GM12878 (cell line): Measurements from ENCODE around the gene CIP2A. TPM values are rescaled to one million over a fixed set of nuclear protein-coding genes. Genes with fewer than 3 reads are reported as not detected.

Experiments used
- ATAC-seq: fragments of 200-7000 bp; cut with Tn5 transposase; 3 replicates; pipeline ENCODE4 v1.9.1; 2020; ENCODE audit warnings: mild to moderate bottlenecking, moderate library complexity
- BruUV-seq: library from RNA; stranded (reverse); fragments of 400-500 nt; replicated peaks from 2 replicates; lab custom pipeline; 2021; lab: Mats Ljungman, UMichigan
- CTCF ChIA-PET: fragments of 300-600 bp; sonication (Branson Sonifier 250); formaldehyde crosslinking; extraction: SDS; loops from one replicate; lab custom pipeline; 2021; ENCODE audit warnings: inconsistent platforms; lab: Yijun Ruan, JAX
- POLR2A ChIA-PET: fragments of 350-600 bp; formaldehyde crosslinking; extraction: SDS; loops from one replicate; lab custom pipeline; 2021; ENCODE audit warnings: inconsistent platforms; lab: Charles Lee
- RAD21 ChIA-PET: fragments of 300-600 bp; sonication (Branson Sonifier 250); formaldehyde crosslinking; loops from one replicate; lab custom pipeline; 2023; ENCODE audit warnings: antibody characterized with exemption; ENCODE audit not compliant: unreplicated experiment; lab: Charles Lee
- SMC1A ChIA-PET: fragments of 300-600 bp; sonication (Branson Sonifier 250); formaldehyde crosslinking; loops from one replicate; lab custom pipeline; 2023; ENCODE audit not compliant: unreplicated experiment, uncharacterized antibody; lab: Charles Lee
- DNase-seq: peaks from one replicate; pipeline ENCODE4 v3.0.0-alpha.2; 2011; ENCODE audit warnings: low read depth, low spot score
- FAIRE-seq: peaks from 3 replicates; lab custom pipeline; 2011; peaks lifted over from hg19 to GRCh38; lab: Jason Lieb, UNC
- H2AFZ ChIP-seq: 2 replicates; pipeline ENCODE4 v1.6.0; 2011; ENCODE audit warnings: low read depth, low read length, control low read depth; ENCODE audit not compliant: control insufficient read depth
- H3K27ac ChIP-seq: 2 replicates; pipeline ENCODE4 v1.5.1; 2011; ENCODE audit warnings: control low read depth; ENCODE audit not compliant: control insufficient read depth, insufficient read depth
- H3K27me3 ChIP-seq, 2 experiments: replicated peaks in 1 of 2; 2 replicates each; pipeline versions ENCODE4 v1.6.0 to v1.6.1; 2011; ENCODE audit warnings: low read length in 1 of 2; ENCODE audit not compliant: control insufficient read depth in 2 of 2, insufficient read depth in 2 of 2
- H3K36me3 ChIP-seq, 2 experiments: 2 replicates each; pipeline ENCODE4 v1.5.1; 2011; ENCODE audit warnings: low read length in 1 of 2; ENCODE audit not compliant: control insufficient read depth in 2 of 2, insufficient read depth in 2 of 2
- H3K4me1 ChIP-seq: 2 replicates; pipeline ENCODE4 v1.6.1; 2011; ENCODE audit warnings: mild to moderate bottlenecking, low read length, moderate library complexity, mixed read lengths; ENCODE audit not compliant: control insufficient read depth, insufficient read depth
- H3K4me2 ChIP-seq: 2 replicates; pipeline ENCODE4 v1.6.0; 2011; ENCODE audit warnings: control low read depth; ENCODE audit not compliant: control insufficient read depth, insufficient read depth
- H3K4me3 ChIP-seq: fragments of 200-600 bp; sonication (generic); 2 replicates; pipeline ENCODE4 v1.5.1; 2016
- H3K79me2 ChIP-seq: 2 replicates; pipeline ENCODE4 v1.6.0; 2011; ENCODE audit warnings: low read length; ENCODE audit not compliant: control insufficient read depth, insufficient read depth
- H3K9ac ChIP-seq: 2 replicates; pipeline ENCODE4 v1.8.0; 2011; ENCODE audit warnings: low read length, control low read depth, mixed read lengths; ENCODE audit not compliant: control insufficient read depth, insufficient read depth
- H3K9me3 ChIP-seq: replicated peaks from 3 replicates; pipeline ENCODE4 v1.5.1; 2011; ENCODE audit warnings: mild to moderate bottlenecking, low read length; ENCODE audit not compliant: control insufficient read depth, insufficient read depth
- H4K20me1 ChIP-seq: 2 replicates; pipeline ENCODE4 v1.6.0; 2011; ENCODE audit not compliant: control insufficient read depth, insufficient read depth
- CEBPB ChIP-seq, 2 experiments: fragments of 150-350 bp in 1 of 2; IDR thresholded peaks; 2 replicates each; pipeline ENCODE4 v1.6.1; 2012 to 2014; ENCODE audit warnings: low read depth in 2 of 2, low read length in 2 of 2, borderline replicate concordance in 1 of 2, inconsistent platforms in 1 of 2
- CEBPZ ChIP-seq: fragments of 150-350 bp; IDR thresholded peaks from 2 replicates; pipeline ENCODE4 v1.6.1; 2016; ENCODE audit warnings: low read depth, low read length
- CHD1 ChIP-seq: IDR thresholded peaks from 2 replicates; pipeline ENCODE4 v1.6.1; 2012; ENCODE audit warnings: low read depth, low read length, improper control_type of control experiment
- CREB1 ChIP-seq: IDR thresholded peaks from 2 replicates; pipeline ENCODE4 v1.6.1; 2012; ENCODE audit warnings: low read depth, mild to moderate bottlenecking, inconsistent platforms
- CREM ChIP-seq: IDR thresholded peaks from 2 replicates; pipeline ENCODE4 v1.6.1; 2014; ENCODE audit warnings: antibody characterized with exemption, low read depth
- ELK1 ChIP-seq: IDR thresholded peaks from 2 replicates; pipeline ENCODE4 v1.6.1; 2012; ENCODE audit warnings: low read depth, low read length, improper control_type of control experiment
- ESRRA ChIP-seq: IDR thresholded peaks from 2 replicates; pipeline ENCODE4 v1.6.1; 2012; ENCODE audit warnings: mild to moderate bottlenecking, low read length, improper control_type of control experiment
- FOXK2 ChIP-seq: fragments of 450-650 bp; IDR thresholded peaks from 2 replicates; pipeline ENCODE4 v1.6.1; 2017; ENCODE audit warnings: mild to moderate bottlenecking, moderate library complexity
- IKZF2 ChIP-seq, 2 experiments: fragments of 450-650 bp; IDR thresholded peaks; 2 replicates each; pipeline ENCODE4 v1.6.1; 2017; ENCODE audit warnings: mild to moderate bottlenecking in 2 of 2, moderate library complexity in 2 of 2
- JUND ChIP-seq: IDR thresholded peaks from 2 replicates; pipeline ENCODE4 v1.6.1; 2012; ENCODE audit warnings: low read depth, mild to moderate bottlenecking, low read length, improper control_type of control experiment, moderate library complexity
- KLF5 ChIP-seq: fragments of 450-650 bp; IDR thresholded peaks from 2 replicates; pipeline ENCODE4 v1.6.1; 2014; ENCODE audit warnings: mild to moderate bottlenecking; ENCODE audit not compliant: partially characterized antibody
- MLLT1 ChIP-seq: fragments of 450-650 bp; IDR thresholded peaks from 2 replicates; pipeline ENCODE4 v1.6.1; 2016; ENCODE audit warnings: mild to moderate bottlenecking
- MTA2 ChIP-seq: fragments of 450-650 bp; IDR thresholded peaks from 2 replicates; pipeline ENCODE4 v1.6.1; 2016; ENCODE audit warnings: low read depth, mild to moderate bottlenecking, moderate library complexity
- RAD21 ChIP-seq: IDR thresholded peaks from 2 replicates; pipeline ENCODE4 v1.6.1; 2011; ENCODE audit warnings: mild to moderate bottlenecking, low read depth, low read length, moderate library complexity; ENCODE audit not compliant: insufficient read depth
- RELA ChIP-seq: fragments of 450-650 bp; IDR thresholded peaks from 2 replicates; pipeline ENCODE4 v1.8.0; 2014; ENCODE audit warnings: borderline replicate concordance; ENCODE audit not compliant: partially characterized antibody
- SPI1 ChIP-seq: IDR thresholded peaks from 2 replicates; pipeline ENCODE4 v1.6.1; 2011; ENCODE audit warnings: low read depth, mild to moderate bottlenecking, low read length, moderate library complexity, borderline replicate concordance; ENCODE audit not compliant: insufficient read depth
- TCF3 ChIP-seq: IDR thresholded peaks from 2 replicates; pipeline ENCODE4 v1.6.1; 2012; ENCODE audit warnings: low read depth, mild to moderate bottlenecking, low read length, borderline replicate concordance; ENCODE audit not compliant: insufficient read depth
- ZBTB33 ChIP-seq: fragments of 450-650 bp; IDR thresholded peaks from 2 replicates; pipeline ENCODE4 v1.6.1; 2017; ENCODE audit warnings: mild to moderate bottlenecking
- WGBS: methylation state at CpG from one replicate; pipeline ENCODE4 v1.1.6; 2016; ENCODE audit warnings: low lambda C conversion rate; ENCODE audit not compliant: insufficient replicate concordance, insufficient coverage; ENCODE audit errors: missing lambda C conversion rate; 5-methylcytosine and 5-hydroxymethylcytosine counted together
- in situ Hi-C: fragments of 300-500 bp; cut with MboI; formaldehyde crosslinking; loops from 9 replicates; pipeline ENCODE4 v1.14.3; 2018; ENCODE audit warnings: mixed read lengths
- intact Hi-C: fragments of 100-400 bp; cut with micrococcal nuclease; formaldehyde crosslinking; loops from one replicate; pipeline ENCODE4 v1.14.2; 2022; ENCODE audit not compliant: unreplicated experiment
- polyA plus RNA-seq, 11 experiments: library from polyadenylated mRNA; depleted of rRNA in 4 of 11; unstranded in 6 of 11; stranded (reverse) in 5 of 11; fragments of >200 nt; fragmentation: Nextera tagmentation in 4 of 11; fragmentation: Illumina TruSeq in 1 of 11; extraction: Ambion mirVana in 4 of 11; extraction: Trizol in 1 of 11; gene quantifications; 1 replicate in 1 of 11; 2 replicates in 10 of 11; pipeline versions ENCODE4 v1.2.1 to v1.2.3, GENCODE V29; 2011 to 2016; ENCODE audit warnings: inconsistent platforms in 2 of 11, missing spikeins in 2 of 11, low read depth in 1 of 11
- total RNA-seq, 4 experiments: library from RNA; depleted of rRNA in 3 of 4; stranded (reverse); fragments of >200 nt in 3 of 4; fragmentation: Illumina TruSeq in 1 of 4; extraction: Trizol in 1 of 4; gene quantifications; 2 replicates each; pipeline versions ENCODE4 v1.2.1 to v1.2.3, GENCODE V29; 2013 to 2021

Gene CIP2A
- total and polyA plus RNA-seq, 10 of the 15 experiments (the other 5 are each of a cell fraction or from before 2014, with no cell fraction given): 12.5 to 29.7 (median 26.5) TPM

GRCh38 chr3:108511055-108511454 is 78.2 kb downstream of the CIP2A start:
- no peak for FAIRE-seq
- SMC1A ChIA-PET: interaction anchor here (1.5 kb wide), 2 partner anchors 16 to 41 kb away, joined by 3 read pairs; no protein-coding TSS in a partner anchor
- no peak for ATAC-seq
- BruUV-seq: no TSS peak
- no peak overlapping the region for H3K9ac ChIP-seq
- H3K4me2 ChIP-seq: no peak overlapping the region
- POLR2A ChIA-PET: no interaction called here
- no peak for TF ChIP-seq SPI1
- no peak for TF ChIP-seq CHD1
- no peak for TF ChIP-seq CREM
- TF ChIP-seq ELK1: no peak
- TF ChIP-seq RELA: no peak
- no peak for TF ChIP-seq JUND
- no peak for TF ChIP-seq KLF5
- no peak for TF ChIP-seq ZBTB33
- TF ChIP-seq FOXK2: no peak
- TF ChIP-seq TCF3: no peak
- TF ChIP-seq MTA2: no peak
- TF ChIP-seq MLLT1: no peak
- TF ChIP-seq CREB1: no peak
- TF ChIP-seq CEBPB (IDR thresholded peaks at IDR 0.05; ENCODE audit: borderline replicate concordance in 1 of 2, low read depth in 2 of 2, low read length in 2 of 2): no peak
- TF ChIP-seq CEBPZ: no peak
- no peak for TF ChIP-seq IKZF2 (IDR thresholded peaks at IDR 0.05)
- TF ChIP-seq RAD21: no peak
- TF ChIP-seq ESRRA: no peak
- RAD21 ChIA-PET: no interaction called here
- CTCF ChIA-PET: interaction anchor here (0.6 to 3.6 kb wide), 3 partner anchors 11 to 569 kb away, joined by 3 to 14 read pairs (median 3); no protein-coding TSS in a partner anchor
- in situ Hi-C loops (no loop called here), intact Hi-C loops (no loop called here)
- H3K9me3 ChIP-seq: no peaks in the 10 kb centered on the region
- no peak for DNase-seq
- H3K36me3 ChIP-seq: no peaks in the 10 kb centered on the region
- no peak overlapping the region for H3K27ac ChIP-seq
- no peaks in the 10 kb centered on the region for H3K27me3 ChIP-seq
- no peak overlapping the region for H3K4me3 ChIP-seq
- H2AFZ ChIP-seq: no peak overlapping the region
- no peaks in the 10 kb centered on the region for H3K79me2 ChIP-seq
- H4K20me1 ChIP-seq: no peaks in the 10 kb centered on the region
- no peaks in the 10 kb centered on the region for H3K4me1 ChIP-seq
- 65% methylated on average over 4 of the region's 4 CpGs for WGBS
